Measurements from ENCODE around the gene FHIT. TPM values are rescaled to one million over a fixed set of nuclear protein-coding genes. Genes with fewer than 3 reads are reported as not detected.

The FHIT gene
- total RNA-seq, 4 donors from 2014 or later: 3.5 to 17.0 (median 16.7) TPM

- no peak for TF ChIP-seq CTCF (IDR thresholded peaks at IDR 0.05)
- TF ChIP-seq POLR2A (IDR thresholded peaks at IDR 0.05): no peak
- Histone ChIP-seq H3K4me1 (no peaks in the 10 kb centered on the region), H3K36me3 (no peaks in the 10 kb centered on the region), H3K4me3 (no peak overlapping the region), H3K27ac (no peak overlapping the region), H3K27me3 (no peaks in the 10 kb centered on the region), H3K9me3 (no peaks in the 10 kb centered on the region)
- DNase-seq: no peak
Observed at GRCh38 chr3:60913474-60913873, 337.8 kb downstream of the FHIT start.

GRCh38 chr3:60912876-60913275 is 338.4 kb downstream of the FHIT start:
- Histone ChIP-seq H3K4me1 (no peaks in the 10 kb centered on the region), H3K27me3 (no peaks in the 10 kb centered on the region), H3K36me3 (no peaks in the 10 kb centered on the region), H3K4me3 (no peak overlapping the region), H3K9me3 (no peaks in the 10 kb centered on the region), H3K27ac (no peak overlapping the region)
- DNase-seq: no peak
- TF ChIP-seq POLR2A (IDR thresholded peaks at IDR 0.05) (no peak), CTCF (IDR thresholded peaks at IDR 0.05) (no peak)

GRCh38 chr3:60912142-60912541 is 339.1 kb downstream of the FHIT start:
- Histone ChIP-seq H3K27me3 (no peaks in the 10 kb centered on the region), H3K4me3 (no peak overlapping the region), H3K9me3 (no peaks in the 10 kb centered on the region), H3K27ac (no peak overlapping the region), H3K36me3 (no peaks in the 10 kb centered on the region), H3K4me1 (no peaks in the 10 kb centered on the region)
- TF ChIP-seq POLR2A (IDR thresholded peaks at IDR 0.05) (no peak), CTCF (IDR thresholded peaks at IDR 0.05) (no peak)
- no peak for DNase-seq

- Histone ChIP-seq H3K4me3 (no peak overlapping the region), H3K4me1 (no peaks in the 10 kb centered on the region), H3K9me3 (no peaks in the 10 kb centered on the region), H3K36me3 (no peaks in the 10 kb centered on the region), H3K27ac (no peak overlapping the region), H3K27me3 (no peaks in the 10 kb centered on the region)
- TF ChIP-seq POLR2A (IDR thresholded peaks at IDR 0.05): no peak
- TF ChIP-seq CTCF (IDR thresholded peaks at IDR 0.05): no peak
- no peak for DNase-seq
Observed at GRCh38 chr3:60909526-60909925, 341.7 kb downstream of the FHIT start.

- TF ChIP-seq CTCF (IDR thresholded peaks at IDR 0.05): no peak
- TF ChIP-seq POLR2A (IDR thresholded peaks at IDR 0.05): no peak
- Histone ChIP-seq H3K9me3 (no peaks in the 10 kb centered on the region), H3K27ac (no peak overlapping the region), H3K36me3 (no peaks in the 10 kb centered on the region), H3K27me3 (no peaks in the 10 kb centered on the region), H3K4me3 (no peak overlapping the region), H3K4me1 (no peaks in the 10 kb centered on the region)
- no peak for DNase-seq
Observed at GRCh38 chr3:60906283-60906682, 345.0 kb downstream of the FHIT start.

- H3K36me3 ChIP-seq: no peaks in the 10 kb centered on the region
Observed at GRCh38 chr3:60898321-60898720, 352.9 kb downstream of the FHIT start.

More at GRCh38 chr3:60898321-60898720, 352.9 kb downstream of the FHIT start:
- Histone ChIP-seq H3K27me3 (no peaks in the 10 kb centered on the region), H3K27ac (no peak overlapping the region), H3K9me3 (no peaks in the 10 kb centered on the region), H3K4me1 (no peaks in the 10 kb centered on the region), H3K4me3 (no peak overlapping the region)
- DNase-seq: no peak
- TF ChIP-seq POLR2A (IDR thresholded peaks at IDR 0.05) (no peak), CTCF (IDR thresholded peaks at IDR 0.05) (no peak)

All from Peyer's patch (tissue), 4 donors.